H1 (cell line): Measurements from ENCODE around the gene ADAMTS20. TPM values are rescaled to one million over a fixed set of nuclear protein-coding genes. Genes with fewer than 3 reads are reported as not detected.

Experiments
- NANOG ChIP-seq: IDR thresholded peaks from 2 replicates; pipeline ENCODE4 v1.6.1; 2011; ENCODE audit warnings: low read length, low read depth, mild to moderate bottlenecking, inconsistent platforms; ENCODE audit not compliant: insufficient read depth, poor library complexity, severe bottlenecking
- polyA plus RNA-seq, 7 experiments: library from polyadenylated mRNA; depleted of rRNA in 3 of 7; stranded (reverse) in 5 of 7; unstranded in 2 of 7; fragments of >200 nt in 5 of 7; fragments of 200-250 nt in 2 of 7; gene quantifications; 1 replicate in 5 of 7; 2 replicates in 1 of 7; 4 replicates in 1 of 7; pipeline versions ENCODE4 v1.2.1 to v1.2.3, GENCODE V29; 2011 to 2013; ENCODE audit warnings: missing spikeins in 2 of 7, mixed read lengths in 2 of 7
- total RNA-seq: library from RNA; stranded (reverse); fragmentation: NEBNext Ultra II Directional; extraction: Animal tissue kit (Norgen Biotek cat#: 25700); gene quantifications from 2 replicates; pipeline ENCODE4 v1.2.1, GENCODE V29; 2021

The ADAMTS20 gene
- total and polyA plus RNA-seq, 2 of the 8 experiments (the other 6 are each of a cell fraction or from before 2014, with no cell fraction given) = 2.9 to 5.1 TPM

DNA sequence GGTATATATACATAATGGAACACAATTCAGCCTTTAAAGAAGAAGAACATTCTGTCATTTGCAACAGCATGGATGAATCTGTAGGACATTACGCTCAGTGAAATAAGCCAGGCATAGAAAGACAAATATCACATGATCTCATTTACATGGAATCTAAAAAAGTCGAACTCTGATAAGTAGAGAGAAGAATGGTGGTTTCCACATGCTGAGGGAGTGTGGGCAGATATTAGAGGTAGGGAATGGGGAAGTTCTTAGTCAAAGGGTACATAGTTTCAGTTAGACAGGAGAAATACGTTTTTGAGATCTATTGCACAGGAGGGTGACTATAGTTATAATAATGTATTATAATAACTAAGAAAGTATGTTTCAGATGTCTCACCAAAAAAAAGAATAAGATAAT is 71.4 kb downstream of the ADAMTS20 start (continued):
- no peak for TF ChIP-seq NANOG
